Measurements from ENCODE around the gene TFG. TPM values are rescaled to one million over a fixed set of nuclear protein-coding genes. Genes with fewer than 3 reads are reported as not detected.

The TFG gene
- total and polyA plus RNA-seq, 9 of the 15 experiments (the other 6 are each of a cell fraction or from before 2014, with no cell fraction given) = 31.8 to 143 (median 57.8) TPM

DNA sequence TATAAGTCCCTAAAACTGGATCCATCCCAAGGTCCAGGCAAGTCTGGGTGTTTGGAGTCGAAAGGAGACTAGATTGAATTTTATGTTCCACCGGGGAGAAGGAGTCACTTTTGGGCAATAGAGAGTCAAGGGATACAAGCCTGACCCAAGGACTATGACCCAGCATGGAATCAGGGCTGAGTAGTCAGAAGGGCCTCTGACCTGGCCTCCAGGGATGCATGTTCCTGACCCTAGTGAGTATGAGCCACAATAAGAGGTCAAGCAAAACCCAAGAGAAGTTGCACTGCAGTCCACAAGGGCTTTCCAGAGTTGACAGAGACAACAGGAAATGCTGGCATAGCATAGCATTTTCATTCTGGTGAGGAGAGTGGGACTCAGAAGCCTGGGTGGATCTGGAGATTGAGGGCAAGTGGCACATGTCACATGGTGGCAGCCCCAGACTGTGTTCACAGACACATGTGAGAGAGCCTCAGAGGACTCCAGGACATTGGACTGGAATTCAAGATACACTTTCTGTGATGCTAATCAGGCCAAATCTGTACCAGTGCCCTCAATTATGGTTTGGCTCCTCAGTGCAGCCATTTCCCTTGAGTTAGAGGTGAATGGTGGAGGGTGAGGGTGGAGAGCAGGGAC is 66.9 kb downstream of the TFG start:
- BruUV-seq (replicated peaks) = no TSS peak
- ATAC-seq = no peak; the same call in 2 of the 3 replicates
- TF ChIP-seq NEUROD1 (IDR thresholded peaks at IDR 0.05; ENCODE audit: borderline replicate concordance, low read depth, low read length, partially characterized antibody) (no peak), ZKSCAN8 (CRISPR knock-in tag; IDR thresholded peaks at IDR 0.05) (no peak), E2F1 (CRISPR knock-in tag; IDR thresholded peaks at IDR 0.05) (no peak), TCFL5 (CRISPR knock-in tag; conservative IDR thresholded peaks at IDR 0.05) (no peak), PCBP1 (IDR thresholded peaks at IDR 0.05; ENCODE audit: low read depth, low read length, poor library complexity, severe bottlenecking) (no peak), NFATC3 (IDR thresholded peaks at IDR 0.05) (no peak), UBTF (IDR thresholded peaks at IDR 0.05; ENCODE audit: borderline replicate concordance in 1 of 2, low read depth in 2 of 2, low read length in 2 of 2) (no peak), HEY1 (CRISPR knock-in tag; IDR thresholded peaks at IDR 0.05; ENCODE audit: borderline replicate concordance) (no peak), NR1H2 (CRISPR knock-in tag; IDR thresholded peaks at IDR 0.05) (no peak), PTBP1 (IDR thresholded peaks at IDR 0.05; ENCODE audit: low read depth, low read length) (no peak), HIVEP1 (CRISPR knock-in tag; IDR thresholded peaks at IDR 0.05) (no peak), POLR3A (IDR thresholded peaks at IDR 0.05; ENCODE audit: borderline replicate concordance, extremely low read depth, insufficient read depth, insufficient read length) (no peak), DDX20 (tag; IDR thresholded peaks at IDR 0.05; ENCODE audit: low read depth) (no peak)
- TF ChIP-seq, protein P1, sequence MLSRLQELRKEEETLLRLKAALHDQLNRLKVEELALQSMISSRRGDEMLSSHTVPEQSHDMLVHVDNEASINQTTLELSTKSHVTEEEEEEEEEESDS (CRISPR knock-in tag; IDR thresholded peaks at IDR 0.05) = no peak
- TF ChIP-seq, protein P2, sequence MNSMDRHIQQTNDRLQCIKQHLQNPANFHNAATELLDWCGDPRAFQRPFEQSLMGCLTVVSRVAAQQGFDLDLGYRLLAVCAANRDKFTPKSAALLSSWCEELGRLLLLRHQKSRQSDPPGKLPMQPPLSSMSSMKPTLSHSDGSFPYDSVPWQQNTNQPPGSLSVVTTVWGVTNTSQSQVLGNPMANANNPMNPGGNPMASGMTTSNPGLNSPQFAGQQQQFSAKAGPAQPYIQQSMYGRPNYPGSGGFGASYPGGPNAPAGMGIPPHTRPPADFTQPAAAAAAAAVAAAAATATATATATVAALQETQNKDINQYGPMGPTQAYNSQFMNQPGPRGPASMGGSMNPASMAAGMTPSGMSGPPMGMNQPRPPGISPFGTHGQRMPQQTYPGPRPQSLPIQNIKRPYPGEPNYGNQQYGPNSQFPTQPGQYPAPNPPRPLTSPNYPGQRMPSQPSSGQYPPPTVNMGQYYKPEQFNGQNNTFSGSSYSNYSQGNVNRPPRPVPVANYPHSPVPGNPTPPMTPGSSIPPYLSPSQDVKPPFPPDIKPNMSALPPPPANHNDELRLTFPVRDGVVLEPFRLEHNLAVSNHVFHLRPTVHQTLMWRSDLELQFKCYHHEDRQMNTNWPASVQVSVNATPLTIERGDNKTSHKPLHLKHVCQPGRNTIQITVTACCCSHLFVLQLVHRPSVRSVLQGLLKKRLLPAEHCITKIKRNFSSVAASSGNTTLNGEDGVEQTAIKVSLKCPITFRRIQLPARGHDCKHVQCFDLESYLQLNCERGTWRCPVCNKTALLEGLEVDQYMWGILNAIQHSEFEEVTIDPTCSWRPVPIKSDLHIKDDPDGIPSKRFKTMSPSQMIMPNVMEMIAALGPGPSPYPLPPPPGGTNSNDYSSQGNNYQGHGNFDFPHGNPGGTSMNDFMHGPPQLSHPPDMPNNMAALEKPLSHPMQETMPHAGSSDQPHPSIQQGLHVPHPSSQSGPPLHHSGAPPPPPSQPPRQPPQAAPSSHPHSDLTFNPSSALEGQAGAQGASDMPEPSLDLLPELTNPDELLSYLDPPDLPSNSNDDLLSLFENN (IDR thresholded peaks at IDR 0.05; ENCODE audit: low read depth in 2 of 2, low read length in 2 of 2) = no peak

More for the DNA sequence above, 66.9 kb downstream of the TFG start:
- in situ Hi-C loops (cut with MboI) = no loop called here
- no peak for DNase-seq (ENCODE audit: extremely low read depth in 1 of 4, low spot score in 3 of 4)
- Histone ChIP-seq H4K20me1 (replicated peaks; ENCODE audit: control insufficient read depth, insufficient read depth, low read length) (no peaks in the 10 kb centered on the region), H3K9me3 (replicated peaks; ENCODE audit: control insufficient read depth, insufficient read depth, low read depth, low read length) (no peaks in the 10 kb centered on the region), H3K4me1 (replicated peaks in 1 of 2; ENCODE audit: control insufficient read depth in 2 of 2, insufficient read depth in 2 of 2, low read length in 2 of 2) (no peaks in the 10 kb centered on the region), H3K79me2 (ENCODE audit: control insufficient read depth, insufficient read depth, low read length) (no peaks in the 10 kb centered on the region), H3K27me3 (ENCODE audit: control insufficient read depth in 2 of 2, insufficient read depth in 2 of 2, low read length in 2 of 2) (no peaks in the 10 kb centered on the region), H3K4me2 (ENCODE audit: insufficient read depth, low read length) (no peak overlapping the region), H2AFZ (ENCODE audit: low read depth, low read length) (no peak overlapping the region), H3K4me3 (no peak overlapping the region), H3K27ac (ENCODE audit: extremely low read depth, low read depth, low read length) (no peak overlapping the region), H3K9ac (ENCODE audit: insufficient read depth in 1 of 2, low read depth in 2 of 2, low read length in 2 of 2) (no peak overlapping the region), H3K9me1 (ENCODE audit: control insufficient read depth, insufficient read depth, low read length) (no peaks in the 10 kb centered on the region), H3K36me3 (ENCODE audit: control insufficient read depth, insufficient read depth, low read length) (no peaks in the 10 kb centered on the region)
- intact Hi-C loops (cut with micrococcal nuclease) = no loop called here
- FAIRE-seq = no peak
- WGBS (ENCODE audit: insufficient coverage, low coverage, missing lambda C conversion rate) = 38% methylated on average over 2 of the region's 2 CpGs
- CTCF ChIA-PET (ENCODE audit: low intra/inter-chr PET ratio) = no interaction called here
- POLR2A ChIA-PET = interaction anchor here (1.3 to 1.7 kb wide), 2 partner anchors 15 to 17 kb away, joined by 3 to 5 read pairs; no protein-coding TSS in a partner anchor
